Parathyroid adenoma (tissue), 2 donors: ENCODE results near the gene TENT5C.

Experiments
- H2AFZ ChIP-seq: fragments of 300-600 bp; sonication (generic); one replicate; pipeline ENCODE4 v1.7.0; 2017; ENCODE audit warnings: antibody characterized with exemption, mild to moderate bottlenecking
- H3K27ac ChIP-seq: fragments of 300-600 bp; sonication (generic); one replicate; pipeline ENCODE4 v1.7.0; 2017
- H3K27me3 ChIP-seq: fragments of 300-600 bp; sonication (generic); one replicate; pipeline ENCODE4 v1.7.0; 2017; ENCODE audit warnings: low read length; ENCODE audit not compliant: control insufficient read depth, insufficient read depth
- H3K36me3 ChIP-seq: fragments of 300-600 bp; sonication (generic); one replicate; pipeline ENCODE4 v1.7.0; 2017; ENCODE audit warnings: low read length; ENCODE audit not compliant: control insufficient read depth, insufficient read depth
- H3K4me1 ChIP-seq: fragments of 300-600 bp; sonication (generic); one replicate; pipeline ENCODE4 v1.7.0; 2017; ENCODE audit warnings: control low read depth
- H3K4me2 ChIP-seq: fragments of 300-600 bp; sonication (generic); one replicate; pipeline ENCODE4 v1.7.0; 2017; ENCODE audit warnings: low read length
- H3K4me3 ChIP-seq: fragments of 300-600 bp; sonication (generic); one replicate; pipeline ENCODE4 v1.7.0; 2017; ENCODE audit warnings: low read depth, low read length
- H3K79me2 ChIP-seq: fragments of 300-600 bp; sonication (generic); one replicate; pipeline ENCODE4 v1.7.0; 2017; ENCODE audit warnings: control low read depth
- H3K9ac ChIP-seq: fragments of 300-600 bp; sonication (generic); one replicate; pipeline ENCODE4 v1.7.0; 2017; ENCODE audit warnings: mild to moderate bottlenecking
- H3K9me3 ChIP-seq: fragments of 300-600 bp; sonication (generic); one replicate; pipeline ENCODE4 v1.7.0; 2017; ENCODE audit warnings: low read length; ENCODE audit not compliant: control insufficient read depth
- CTCF ChIP-seq: fragments of 300-600 bp; sonication (generic); IDR thresholded peaks from one replicate; pipeline ENCODE4 v1.7.0; 2017; ENCODE audit warnings: antibody characterized with exemption, mild to moderate bottlenecking
- donor health status: primary hyperparathyroidism.

TENT5C gene

GRCh38 chr1:117559985-117560384 lies 45.9 kb upstream of the TENT5C start:
- Histone ChIP-seq H3K4me1 (peaks cover 25% of the 10 kb centered on the region), H3K79me2 (no peaks in the 10 kb centered on the region), H2AFZ (no peak overlapping the region), H3K9ac (no peak overlapping the region), H3K36me3 (no peaks in the 10 kb centered on the region), H3K4me2 (no peak overlapping the region), H3K27me3 (no peaks in the 10 kb centered on the region), H3K9me3 (no peaks in the 10 kb centered on the region), H3K27ac (no peak overlapping the region), H3K4me3 (no peak overlapping the region)
- TF ChIP-seq CTCF: no peak

DNA sequence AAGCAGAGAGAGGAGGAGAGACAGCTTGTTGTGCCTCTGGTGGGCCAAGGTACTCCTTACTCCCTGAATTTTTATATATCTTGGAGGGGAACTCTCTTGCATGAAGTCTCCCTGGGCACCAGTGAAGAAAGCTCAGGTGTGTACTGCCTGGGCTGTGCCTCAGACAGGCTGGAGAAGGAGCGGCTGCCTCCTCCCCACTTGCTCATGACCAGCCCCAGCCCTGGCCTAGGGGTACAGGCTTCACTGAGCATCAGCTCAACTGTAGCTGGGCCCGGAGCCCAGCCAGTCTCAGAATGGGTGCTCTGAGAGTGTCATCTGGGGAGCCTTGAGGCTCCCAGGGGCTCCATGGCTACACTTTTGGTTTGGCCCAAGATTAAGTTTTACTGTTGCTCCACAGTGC lies 44.8 kb upstream of the TENT5C start:
- peaks cover 32% of the 10 kb centered on the region for H3K4me1 ChIP-seq
- peak overlapping the region; percentile 38 for H2AFZ ChIP-seq
- no peak overlapping the region for H3K9ac ChIP-seq
- H3K27me3 ChIP-seq: no peaks in the 10 kb centered on the region
- no peaks in the 10 kb centered on the region for H3K79me2 ChIP-seq
- no peak overlapping the region for H3K27ac ChIP-seq
- TF ChIP-seq CTCF: no peak
- H3K4me3 ChIP-seq: no peak overlapping the region
- no peaks in the 10 kb centered on the region for H3K9me3 ChIP-seq
- H3K36me3 ChIP-seq: no peaks in the 10 kb centered on the region
- H3K4me2 ChIP-seq: no peak overlapping the region

DNA sequence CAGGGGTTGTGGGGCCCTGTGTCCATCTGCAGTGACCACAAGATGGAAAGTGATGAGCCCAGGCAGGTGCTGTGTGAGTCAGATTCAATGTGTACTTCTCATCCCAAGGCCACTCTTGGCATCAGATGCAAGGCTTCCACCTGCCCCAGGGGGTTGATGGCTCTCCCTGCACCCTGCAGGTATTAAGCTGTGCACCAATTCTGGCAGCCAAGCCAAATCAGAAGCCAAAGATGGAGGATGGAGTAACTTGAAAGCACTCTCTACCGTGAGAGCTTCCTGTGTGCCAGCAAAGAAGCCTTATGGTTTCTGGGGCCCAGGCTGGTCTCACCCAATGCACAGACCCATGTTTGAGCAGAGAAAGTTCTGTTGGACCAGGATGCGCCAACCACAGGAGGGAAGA lies 44.3 kb upstream of the TENT5C start:
- Histone ChIP-seq H3K79me2 (no peaks in the 10 kb centered on the region), H3K9ac (no peak overlapping the region), H3K4me2 (no peak overlapping the region), H3K4me3 (no peak overlapping the region), H2AFZ (no peak overlapping the region), H3K27ac (peak overlapping the region; percentile 89), H3K9me3 (no peaks in the 10 kb centered on the region), H3K27me3 (no peaks in the 10 kb centered on the region), H3K36me3 (no peaks in the 10 kb centered on the region), H3K4me1 (peaks cover 32% of the 10 kb centered on the region)
- no peak for TF ChIP-seq CTCF

- H3K27me3 ChIP-seq: no peaks in the 10 kb centered on the region
- no peaks in the 10 kb centered on the region for H3K9me3 ChIP-seq
- no peak for TF ChIP-seq CTCF
- H3K79me2 ChIP-seq: no peaks in the 10 kb centered on the region
- no peak overlapping the region for H3K9ac ChIP-seq
- H3K36me3 ChIP-seq: no peaks in the 10 kb centered on the region
- peaks cover 32% of the 10 kb centered on the region for H3K4me1 ChIP-seq
- H3K4me3 ChIP-seq: no peak overlapping the region
- peak overlapping the region; percentile 56 for H2AFZ ChIP-seq
- no peak overlapping the region for H3K4me2 ChIP-seq
- peak overlapping the region; percentile 89 for H3K27ac ChIP-seq
Measured at GRCh38 chr1:117562581-117563491, 43.0 kb upstream of the TENT5C start.

DNA sequence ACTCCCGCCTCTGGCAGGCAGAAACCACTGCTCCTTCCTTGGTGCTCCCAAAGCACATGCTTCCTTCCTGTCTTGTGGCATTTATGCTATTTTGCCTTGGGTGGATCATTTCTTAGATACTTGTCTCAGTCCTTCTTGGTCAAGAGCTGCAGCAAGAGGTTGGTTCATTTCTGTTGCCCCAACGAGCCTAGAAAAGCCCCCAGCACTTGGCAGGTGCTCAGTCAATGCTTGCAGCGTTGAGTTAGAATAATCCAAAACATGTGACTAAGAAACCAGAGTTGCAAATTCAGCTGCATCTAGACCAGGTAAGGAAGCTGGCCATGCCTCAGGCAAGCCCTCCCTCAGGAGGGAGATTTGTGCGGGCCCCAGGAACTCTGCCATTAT lies 42.4 kb upstream of the TENT5C start:
- no peaks in the 10 kb centered on the region for H3K9me3 ChIP-seq
- H3K4me3 ChIP-seq: no peak overlapping the region
- H3K9ac ChIP-seq: no peak overlapping the region
- H3K27me3 ChIP-seq: no peaks in the 10 kb centered on the region
- H2AFZ ChIP-seq: no peak overlapping the region
- peaks cover 32% of the 10 kb centered on the region for H3K4me1 ChIP-seq
- no peaks in the 10 kb centered on the region for H3K36me3 ChIP-seq
- no peaks in the 10 kb centered on the region for H3K79me2 ChIP-seq
- no peak overlapping the region for H3K4me2 ChIP-seq
- peak overlapping the region; percentile 89 for H3K27ac ChIP-seq
- no peak for TF ChIP-seq CTCF
